Stimulated activated CD4-positive, alpha-beta T cell treated with anti-CD3 and anti-CD28 coated beads, TNF-alpha, amount 100 ng/mL, for 4 hours (primary cell): ENCODE data around the gene ACSBG1.
A peak's percentile ranks its signal among the peaks of the same experiment; 100 is the strongest.
"Not testable (repeated sequence)": the region's sequence is repeated elsewhere in the genome, so short reads cannot be mapped to it uniquely, and the experiment has no call there.

Experiments used
- DNase-seq, 3 experiments: peaks; one replicate each; pipeline ENCODE4 v3.0.0-alpha.2; 2020; ENCODE audit warnings: low read depth in 3 of 3

The ACSBG1 gene

GRCh38 chr15:78249131-78249530 lies 14.8 kb upstream of the ACSBG1 start:
- no peak for DNase-seq

- no peak for DNase-seq
Observed at GRCh38 chr15:78247911-78248310, 13.5 kb upstream of the ACSBG1 start.

- DNase-seq: not testable (repeated sequence)
Observed at GRCh38 chr15:78245976-78246620, 11.7 kb upstream of the ACSBG1 start.

GRCh38 chr15:78245392-78245791 lies 11.0 kb upstream of the ACSBG1 start:
- not testable (repeated sequence) for DNase-seq

GRCh38 chr15:78244893-78245292 lies 10.5 kb upstream of the ACSBG1 start:
- no peak for DNase-seq

GRCh38 chr15:78244101-78244500 lies 9.7 kb upstream of the ACSBG1 start:
- no peak for DNase-seq

- DNase-seq: no peak
Observed at GRCh38 chr15:78243491-78243941, 9.2 kb upstream of the ACSBG1 start.

- DNase-seq: no peak
Observed at GRCh38 chr15:78243058-78243457, 8.7 kb upstream of the ACSBG1 start.

GRCh38 chr15:78242128-78242527 lies 7.8 kb upstream of the ACSBG1 start:
- no peak for DNase-seq

- peak; percentile 69 to 75 (median 70) for DNase-seq
Observed at GRCh38 chr15:78241017-78241416, 6.7 kb upstream of the ACSBG1 start.

- no peak for DNase-seq
Observed at GRCh38 chr15:78239811-78240210, 5.4 kb upstream of the ACSBG1 start.

- DNase-seq: no peak
Observed at GRCh38 chr15:78237146-78237545, 2.8 kb upstream of the ACSBG1 start.

- DNase-seq: no peak
Observed at GRCh38 chr15:78236491-78236890, 2.1 kb upstream of the ACSBG1 start.

- DNase-seq: no peak
Observed at GRCh38 chr15:78233496-78233895, 869 bp downstream of the ACSBG1 start.

GRCh38 chr15:78232951-78233350 lies 1.4 kb downstream of the ACSBG1 start:
- no peak for DNase-seq

- no peak for DNase-seq
Observed at GRCh38 chr15:78229431-78230406, 4.6 kb downstream of the ACSBG1 start.

GRCh38 chr15:78228356-78228996 lies 5.9 kb downstream of the ACSBG1 start:
- DNase-seq: no peak

- DNase-seq: no peak
Observed at GRCh38 chr15:78225783-78226541, 8.4 kb downstream of the ACSBG1 start.

- DNase-seq: no peak
Observed at GRCh38 chr15:78224023-78224411, 10.3 kb downstream of the ACSBG1 start.

GRCh38 chr15:78223396-78224022 lies 10.9 kb downstream of the ACSBG1 start:
- DNase-seq: no peak

- DNase-seq: no peak
Observed at GRCh38 chr15:78222745-78223395, 11.5 kb downstream of the ACSBG1 start.
